Upper lobe of right lung (tissue), 1 donor: ENCODE measurements around the gene GLP1R. TPM values are rescaled to one million over a fixed set of nuclear protein-coding genes. Genes with fewer than 3 reads are reported as not detected.
"Not testable (repeated sequence)": the region's sequence is repeated elsewhere in the genome, so short reads cannot be mapped to it uniquely, and the experiment has no call there.

ENCODE experiments used
- ATAC-seq: fragments of 200-7000 bp; cut with Tn5 transposase; one replicate; pipeline ENCODE4 v1.9.1; 2020; ENCODE audit warnings: mild to moderate bottlenecking, moderate library complexity
- DNase-seq: peaks from one replicate; pipeline ENCODE4 v3.0.0-alpha.2; 2020
- H3K27ac ChIP-seq: fragments of 200-600 bp; one replicate; pipeline ENCODE4 v1.8.0; 2022
- H3K27me3 ChIP-seq: fragments of 200-600 bp; one replicate; pipeline ENCODE4 v1.8.0; 2022; ENCODE audit warnings: mild to moderate bottlenecking
- H3K36me3 ChIP-seq: fragments of 200-600 bp; one replicate; pipeline ENCODE4 v1.8.0; 2022
- H3K4me1 ChIP-seq: fragments of 200-600 bp; one replicate; pipeline ENCODE4 v1.8.0; 2022
- H3K4me3 ChIP-seq: fragments of 200-600 bp; one replicate; pipeline ENCODE4 v1.8.0; 2022; ENCODE audit warnings: mild to moderate bottlenecking
- H3K9me3 ChIP-seq: fragments of 200-600 bp; one replicate; pipeline ENCODE4 v1.8.0; 2022
- intact Hi-C: fragments of 100-400 bp; cut with DNase I; formaldehyde crosslinking; loops from one replicate; pipeline ENCODE4 v1.11.0; 2022
- total RNA-seq: library from RNA; stranded (reverse); fragmentation: NEBNext Ultra II Directional; extraction: Animal tissue kit (Norgen Biotek cat#: 25700); gene quantifications from one replicate; pipeline ENCODE4 v1.2.1, GENCODE V29; 2021
- TF ChIP-seq, protein P1 (sequence below): fragments of 200-600 bp; IDR thresholded peaks from one replicate; pipeline ENCODE4 v1.8.0; 2022; ENCODE audit warnings: antibody characterized with exemption
- donor health status: DM: no; HTN: yes; CAD: no; lungs with severe emphysema.

Gene GLP1R
- total RNA-seq, 1 donor from 2014 or later: not detected

DNA sequence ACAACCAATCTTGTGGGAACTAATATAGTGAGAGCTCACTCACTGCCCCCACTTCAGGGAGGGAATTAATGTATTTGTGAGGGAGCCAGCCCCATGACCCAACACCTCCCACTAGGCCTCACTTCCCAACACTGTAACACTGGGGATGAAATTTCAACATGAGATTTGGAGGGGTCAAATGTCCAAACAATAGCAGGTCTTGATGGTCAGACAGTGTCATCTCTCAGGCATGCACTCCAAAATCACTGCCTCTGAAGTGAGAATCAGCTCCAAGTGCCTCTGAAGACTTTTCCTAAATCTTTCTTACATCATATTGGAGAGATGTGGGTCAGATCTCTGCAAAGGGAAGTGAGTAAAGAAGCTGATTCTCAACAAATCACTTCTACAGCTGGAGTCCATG, 80.3 kb downstream of the GLP1R start:
- Histone ChIP-seq H3K9me3 (no peaks in the 10 kb centered on the region), H3K27me3 (no peaks in the 10 kb centered on the region), H3K4me1 (no peaks in the 10 kb centered on the region), H3K36me3 (no peaks in the 10 kb centered on the region), H3K4me3 (no peak overlapping the region), H3K27ac (no peak overlapping the region)
- intact Hi-C loops: no loop called here
- TF ChIP-seq, protein P1, sequence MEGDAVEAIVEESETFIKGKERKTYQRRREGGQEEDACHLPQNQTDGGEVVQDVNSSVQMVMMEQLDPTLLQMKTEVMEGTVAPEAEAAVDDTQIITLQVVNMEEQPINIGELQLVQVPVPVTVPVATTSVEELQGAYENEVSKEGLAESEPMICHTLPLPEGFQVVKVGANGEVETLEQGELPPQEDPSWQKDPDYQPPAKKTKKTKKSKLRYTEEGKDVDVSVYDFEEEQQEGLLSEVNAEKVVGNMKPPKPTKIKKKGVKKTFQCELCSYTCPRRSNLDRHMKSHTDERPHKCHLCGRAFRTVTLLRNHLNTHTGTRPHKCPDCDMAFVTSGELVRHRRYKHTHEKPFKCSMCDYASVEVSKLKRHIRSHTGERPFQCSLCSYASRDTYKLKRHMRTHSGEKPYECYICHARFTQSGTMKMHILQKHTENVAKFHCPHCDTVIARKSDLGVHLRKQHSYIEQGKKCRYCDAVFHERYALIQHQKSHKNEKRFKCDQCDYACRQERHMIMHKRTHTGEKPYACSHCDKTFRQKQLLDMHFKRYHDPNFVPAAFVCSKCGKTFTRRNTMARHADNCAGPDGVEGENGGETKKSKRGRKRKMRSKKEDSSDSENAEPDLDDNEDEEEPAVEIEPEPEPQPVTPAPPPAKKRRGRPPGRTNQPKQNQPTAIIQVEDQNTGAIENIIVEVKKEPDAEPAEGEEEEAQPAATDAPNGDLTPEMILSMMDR: no peak
- DNase-seq (no peak), ATAC-seq (no peak)

DNA sequence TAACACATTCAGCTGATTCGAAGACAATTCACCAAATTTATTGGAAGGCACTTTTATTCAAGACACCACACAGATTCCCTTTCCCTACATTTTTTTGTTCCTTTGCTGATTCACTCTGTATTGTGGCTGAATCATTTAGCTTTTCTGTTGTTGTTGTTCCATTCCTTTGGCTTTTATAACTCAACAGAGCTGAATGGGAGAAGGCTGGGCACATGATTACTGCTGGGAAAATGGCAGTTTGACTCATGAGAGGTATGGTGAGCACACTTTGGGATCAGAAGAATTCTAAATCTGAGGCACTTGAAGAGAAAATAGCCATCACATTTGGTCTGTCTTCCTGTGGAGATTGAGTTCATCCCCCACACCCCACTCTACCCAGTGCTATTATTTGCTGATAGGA, 82.1 kb downstream of the GLP1R start:
- ATAC-seq: no peak
- Histone ChIP-seq H3K4me3 (no peak overlapping the region), H3K9me3 (no peaks in the 10 kb centered on the region), H3K27me3 (no peaks in the 10 kb centered on the region), H3K4me1 (no peaks in the 10 kb centered on the region), H3K36me3 (no peaks in the 10 kb centered on the region), H3K27ac (no peak overlapping the region)
- TF ChIP-seq, protein P1: no peak
- intact Hi-C loops: no loop called here
- DNase-seq: no peak

DNA sequence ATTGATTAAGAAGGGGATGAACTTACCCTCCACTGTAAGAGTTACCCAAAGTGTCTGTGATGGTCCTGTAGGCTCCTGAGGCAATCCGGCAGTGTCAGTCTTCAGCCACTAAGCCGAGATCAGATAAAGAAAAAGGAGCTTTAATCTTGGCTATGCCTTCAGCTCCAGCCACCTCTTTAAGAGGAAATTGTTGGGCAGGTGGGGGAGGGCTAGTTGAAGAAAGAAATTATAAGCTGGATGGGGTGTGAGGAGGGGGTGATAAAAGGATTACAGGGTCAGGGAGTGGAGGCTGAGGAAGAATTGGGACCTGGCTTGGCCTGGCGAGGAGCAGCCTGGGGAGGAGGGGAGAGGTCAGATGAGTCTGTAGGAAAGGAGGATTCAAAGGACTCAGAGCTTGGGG, 86.2 kb downstream of the GLP1R start:
- H3K36me3 ChIP-seq, H3K27me3 ChIP-seq, H3K4me3 ChIP-seq, H3K27ac ChIP-seq, intact Hi-C loops, H3K9me3 ChIP-seq, DNase-seq, ATAC-seq, H3K4me1 ChIP-seq: not testable (repeated sequence)

DNA sequence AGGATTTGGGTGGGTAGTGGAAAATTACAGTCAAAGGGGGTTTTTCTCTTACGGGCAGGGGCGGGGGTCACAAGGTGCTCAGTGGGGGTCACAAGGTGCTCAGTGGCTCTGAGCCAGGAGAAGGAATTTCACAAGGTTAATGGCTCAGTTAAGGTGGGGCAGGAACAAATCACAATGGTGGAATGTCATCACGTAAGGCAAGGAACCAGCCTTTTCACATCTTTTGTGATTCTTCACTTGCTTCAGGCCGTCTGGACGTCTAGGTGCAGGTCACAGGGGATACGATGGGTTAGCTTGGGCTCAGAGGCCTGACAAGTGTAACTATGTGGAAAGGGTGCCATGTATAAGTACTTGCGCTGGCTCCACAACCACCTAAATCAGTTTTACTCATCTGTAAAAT, 87.6 kb downstream of the GLP1R start:
- DNase-seq, H3K27ac ChIP-seq, H3K36me3 ChIP-seq, H3K27me3 ChIP-seq, intact Hi-C loops, H3K4me1 ChIP-seq, H3K9me3 ChIP-seq, ATAC-seq, H3K4me3 ChIP-seq: not testable (repeated sequence)

DNA sequence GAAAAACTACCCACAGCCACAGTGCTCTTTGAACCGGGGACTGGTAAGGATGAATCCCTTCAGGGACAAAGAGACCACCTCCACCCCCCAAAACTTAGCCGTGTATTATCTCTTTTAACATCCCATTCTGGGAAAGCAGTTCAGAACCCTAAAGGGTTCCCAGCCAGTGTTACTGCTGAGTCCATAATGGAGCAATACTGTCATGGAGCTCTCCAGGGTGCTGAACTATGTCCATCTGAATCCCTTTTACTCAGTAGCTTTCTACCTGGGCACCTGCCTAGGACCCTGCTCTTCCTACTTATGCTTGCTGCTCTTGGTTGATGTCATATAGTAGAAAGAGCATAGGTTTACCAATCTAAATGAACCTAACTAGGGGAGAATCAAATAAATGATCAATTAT, 88.7 kb downstream of the GLP1R start:
- no peak for DNase-seq

More for the DNA sequence above, 88.7 kb downstream of the GLP1R start:
- Histone ChIP-seq H3K9me3 (peaks cover 6% of the 10 kb centered on the region), H3K27ac (no peak overlapping the region), H3K27me3 (no peaks in the 10 kb centered on the region), H3K4me3 (no peak overlapping the region), H3K36me3 (no peaks in the 10 kb centered on the region), H3K4me1 (no peaks in the 10 kb centered on the region)
- intact Hi-C loops: no loop called here
- TF ChIP-seq, protein P1: no peak
- ATAC-seq: peak; percentile 72

Other genes with a start within 250 kb of the GLP1R start
- 15.2 TPM for gene SAYSD1, start 66.4 kb downstream of the GLP1R start, total RNA-seq
- gene KCNK5, start 180.7 kb downstream of the GLP1R start, total RNA-seq: 10.0 TPM